Endothelial cell of umbilical vein (primary cell): ENCODE data around the gene CUBN.

Experiments used
- EZH2 ChIP-seq: IDR thresholded peaks from 2 replicates; pipeline ENCODE4 v1.6.1; 2012; ENCODE audit warnings: borderline replicate concordance, low read depth, mild to moderate bottlenecking, moderate library complexity, low read length, inconsistent platforms; ENCODE audit not compliant: severe bottlenecking
- FOS ChIP-seq: IDR thresholded peaks from 2 replicates; pipeline ENCODE4 v1.6.1; 2011; ENCODE audit warnings: mild to moderate bottlenecking, low read length, moderate library complexity, borderline replicate concordance; ENCODE audit not compliant: insufficient read depth
- JUN ChIP-seq: IDR thresholded peaks from 2 replicates; pipeline ENCODE4 v1.6.1; 2011; ENCODE audit warnings: borderline replicate concordance, low read depth; ENCODE audit not compliant: insufficient read length, insufficient read depth
- MAX ChIP-seq: IDR thresholded peaks from 2 replicates; pipeline ENCODE4 v1.6.1; 2011; ENCODE audit not compliant: insufficient read depth, insufficient read length
- MYC ChIP-seq: IDR thresholded peaks from one replicate; pipeline ENCODE4 v1.6.1; 2011; ENCODE audit warnings: mild to moderate bottlenecking, low read depth, low read length
- POLR2A ChIP-seq: IDR thresholded peaks from 2 replicates; pipeline ENCODE4 v1.6.1; 2012; ENCODE audit warnings: low read depth, mild to moderate bottlenecking, control low read depth, low read length
- POLR2AphosphoS5 ChIP-seq: IDR thresholded peaks from 2 replicates; pipeline ENCODE4 v1.6.1; 2012; ENCODE audit warnings: low read depth, mild to moderate bottlenecking, control low read depth, low read length, moderate library complexity; ENCODE audit not compliant: insufficient read depth
- TF ChIP-seq, protein P1 (sequence below), 2 donors: IDR thresholded peaks; 1 replicate in 1 of 2; 2 replicates in 1 of 2; pipeline ENCODE4 v1.5.1; 2011; ENCODE audit warnings: low read length in 2 of 2, mild to moderate bottlenecking in 2 of 2, moderate library complexity in 2 of 2, control low read depth in 1 of 2, inconsistent platforms in 1 of 2, low read depth in 1 of 2; ENCODE audit not compliant: insufficient read depth in 1 of 2; ENCODE audit errors: extremely low read depth in 1 of 2

DNA sequence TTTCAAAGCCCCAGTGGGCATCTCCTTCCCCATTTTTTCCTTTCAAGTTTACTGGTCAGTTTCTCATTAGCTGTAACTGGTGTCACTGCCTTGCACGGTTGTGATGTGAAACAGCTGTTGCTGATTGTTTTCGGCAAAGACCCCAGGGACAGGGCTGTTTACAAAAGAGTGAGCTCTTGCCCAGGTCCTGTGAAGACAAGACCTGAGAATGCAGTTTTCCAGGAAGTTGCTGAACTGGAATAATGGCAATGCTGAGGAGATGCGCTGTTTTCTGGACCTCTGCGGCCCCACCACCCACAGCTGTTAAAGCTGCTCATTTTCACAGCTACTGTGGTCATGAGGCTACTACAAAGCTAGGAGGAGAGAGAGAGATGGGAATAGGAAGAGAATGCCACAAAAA, 195.8 kb downstream of the CUBN start:
- TF ChIP-seq, protein P1, sequence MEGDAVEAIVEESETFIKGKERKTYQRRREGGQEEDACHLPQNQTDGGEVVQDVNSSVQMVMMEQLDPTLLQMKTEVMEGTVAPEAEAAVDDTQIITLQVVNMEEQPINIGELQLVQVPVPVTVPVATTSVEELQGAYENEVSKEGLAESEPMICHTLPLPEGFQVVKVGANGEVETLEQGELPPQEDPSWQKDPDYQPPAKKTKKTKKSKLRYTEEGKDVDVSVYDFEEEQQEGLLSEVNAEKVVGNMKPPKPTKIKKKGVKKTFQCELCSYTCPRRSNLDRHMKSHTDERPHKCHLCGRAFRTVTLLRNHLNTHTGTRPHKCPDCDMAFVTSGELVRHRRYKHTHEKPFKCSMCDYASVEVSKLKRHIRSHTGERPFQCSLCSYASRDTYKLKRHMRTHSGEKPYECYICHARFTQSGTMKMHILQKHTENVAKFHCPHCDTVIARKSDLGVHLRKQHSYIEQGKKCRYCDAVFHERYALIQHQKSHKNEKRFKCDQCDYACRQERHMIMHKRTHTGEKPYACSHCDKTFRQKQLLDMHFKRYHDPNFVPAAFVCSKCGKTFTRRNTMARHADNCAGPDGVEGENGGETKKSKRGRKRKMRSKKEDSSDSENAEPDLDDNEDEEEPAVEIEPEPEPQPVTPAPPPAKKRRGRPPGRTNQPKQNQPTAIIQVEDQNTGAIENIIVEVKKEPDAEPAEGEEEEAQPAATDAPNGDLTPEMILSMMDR (IDR thresholded peaks at IDR 0.05; ENCODE audit: extremely low read depth in 1 of 2, insufficient read depth in 1 of 2, low read depth in 1 of 2, low read length in 2 of 2), result no peak
- no peak for TF ChIP-seq MAX
- TF ChIP-seq JUN, result no peak
- no peak for TF ChIP-seq EZH2
- TF ChIP-seq POLR2A, result no peak
- TF ChIP-seq POLR2AphosphoS5, result no peak
- no peak for TF ChIP-seq FOS
- TF ChIP-seq MYC, result no peak
